Measurements from ENCODE around the gene WWC2.

WWC2 gene

DNA sequence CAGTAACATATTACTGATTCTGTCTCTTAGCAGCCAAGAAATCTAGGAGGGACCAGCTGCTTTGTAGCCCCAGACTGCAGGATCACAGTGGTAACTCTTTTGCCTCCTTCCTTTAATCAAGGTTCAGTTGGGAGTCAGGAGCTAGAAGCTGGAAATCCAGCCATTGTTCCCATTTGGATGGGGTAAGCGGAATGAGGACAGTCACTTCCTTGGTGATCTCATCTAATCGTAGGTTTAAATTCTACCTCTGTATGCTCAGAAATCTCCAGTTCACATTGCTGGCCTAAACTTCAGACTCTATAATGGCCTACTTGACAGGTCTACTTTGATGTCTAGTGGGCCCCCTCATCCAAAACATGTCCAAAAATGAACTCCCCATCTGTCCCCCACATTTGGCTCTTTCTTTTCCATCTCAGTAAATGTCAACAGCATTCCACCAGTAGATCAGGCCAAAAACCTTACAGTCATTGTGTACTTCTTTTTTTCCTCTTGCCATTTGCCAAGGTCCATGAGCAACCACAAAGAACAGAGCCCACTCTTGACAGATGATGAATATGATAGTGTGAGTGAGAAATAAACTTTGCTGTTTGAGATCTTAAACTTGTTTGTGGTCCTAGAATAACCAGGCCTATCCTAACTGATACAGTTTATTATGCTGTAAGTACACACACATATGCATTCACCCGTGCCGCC, 40.1 kb downstream of the WWC2 start:
- Histone ChIP-seq H3K9ac (no peak overlapping the region), H3K36me3 (ENCODE audit: control insufficient read depth, insufficient read depth, low read length) (no peaks in the 10 kb centered on the region)

DNA sequence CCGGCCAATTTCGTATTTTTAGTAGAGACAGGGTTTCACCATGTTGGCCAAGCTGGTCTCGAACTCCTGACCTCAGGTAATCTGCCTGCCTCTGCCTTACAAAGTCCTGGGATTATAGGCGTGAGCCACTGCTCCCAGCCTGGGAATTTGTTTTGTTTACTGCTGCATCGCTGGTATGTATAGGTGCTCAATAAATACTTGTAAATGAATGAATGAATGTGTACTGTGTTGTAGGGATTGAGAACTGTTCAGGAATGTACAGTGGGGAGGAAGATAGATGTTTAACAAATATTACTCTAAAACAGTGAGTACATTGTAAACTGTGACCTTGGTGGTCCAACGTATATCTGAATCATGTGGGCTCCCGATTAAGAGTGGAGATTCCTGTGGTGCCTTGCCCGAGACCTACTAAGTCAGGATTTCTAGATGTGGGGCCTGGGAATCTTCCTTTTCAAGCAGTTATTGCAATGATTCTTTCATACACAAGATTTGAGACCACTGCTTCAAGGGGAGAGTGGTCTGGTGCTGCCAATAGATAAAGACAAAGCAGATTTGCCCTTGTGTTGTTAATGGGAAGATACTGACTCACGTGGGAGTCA, 41.0 kb downstream of the WWC2 start:
- Histone ChIP-seq H2AFZ (no peak overlapping the region), H3K79me2 (peaks cover 3% of the 10 kb centered on the region), H3K4me2 (ENCODE audit: low read length) (no peak overlapping the region), H3K9ac (no peak overlapping the region), H3K9me3 (ENCODE audit: control insufficient read depth, low read length) (no peaks in the 10 kb centered on the region), H3K27ac (no peak overlapping the region), H3K4me3 (ENCODE audit: low read depth, low read length) (no peak overlapping the region), H3K27me3 (ENCODE audit: control insufficient read depth, insufficient read depth, low read length) (no peaks in the 10 kb centered on the region), H3K4me1 (no peaks in the 10 kb centered on the region), H3K36me3 (ENCODE audit: control insufficient read depth, insufficient read depth, low read length) (no peaks in the 10 kb centered on the region)
- TF ChIP-seq, protein P1, sequence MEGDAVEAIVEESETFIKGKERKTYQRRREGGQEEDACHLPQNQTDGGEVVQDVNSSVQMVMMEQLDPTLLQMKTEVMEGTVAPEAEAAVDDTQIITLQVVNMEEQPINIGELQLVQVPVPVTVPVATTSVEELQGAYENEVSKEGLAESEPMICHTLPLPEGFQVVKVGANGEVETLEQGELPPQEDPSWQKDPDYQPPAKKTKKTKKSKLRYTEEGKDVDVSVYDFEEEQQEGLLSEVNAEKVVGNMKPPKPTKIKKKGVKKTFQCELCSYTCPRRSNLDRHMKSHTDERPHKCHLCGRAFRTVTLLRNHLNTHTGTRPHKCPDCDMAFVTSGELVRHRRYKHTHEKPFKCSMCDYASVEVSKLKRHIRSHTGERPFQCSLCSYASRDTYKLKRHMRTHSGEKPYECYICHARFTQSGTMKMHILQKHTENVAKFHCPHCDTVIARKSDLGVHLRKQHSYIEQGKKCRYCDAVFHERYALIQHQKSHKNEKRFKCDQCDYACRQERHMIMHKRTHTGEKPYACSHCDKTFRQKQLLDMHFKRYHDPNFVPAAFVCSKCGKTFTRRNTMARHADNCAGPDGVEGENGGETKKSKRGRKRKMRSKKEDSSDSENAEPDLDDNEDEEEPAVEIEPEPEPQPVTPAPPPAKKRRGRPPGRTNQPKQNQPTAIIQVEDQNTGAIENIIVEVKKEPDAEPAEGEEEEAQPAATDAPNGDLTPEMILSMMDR (IDR thresholded peaks at IDR 0.05): no peak

More for the DNA sequence above, 40.1 kb downstream of the WWC2 start:
- no peak overlapping the region for H3K4me2 ChIP-seq (ENCODE audit: low read length)
- H2AFZ ChIP-seq: no peak overlapping the region
- H3K4me3 ChIP-seq (ENCODE audit: low read depth, low read length): no peak overlapping the region
- no peak overlapping the region for H3K27ac ChIP-seq
- H3K27me3 ChIP-seq (ENCODE audit: control insufficient read depth, insufficient read depth, low read length): no peaks in the 10 kb centered on the region
- H3K9me3 ChIP-seq (ENCODE audit: control insufficient read depth, low read length): no peaks in the 10 kb centered on the region
- TF ChIP-seq, protein P1 (IDR thresholded peaks at IDR 0.05): no peak
- H3K79me2 ChIP-seq: peaks cover 3% of the 10 kb centered on the region
- no peaks in the 10 kb centered on the region for H3K4me1 ChIP-seq

DNA sequence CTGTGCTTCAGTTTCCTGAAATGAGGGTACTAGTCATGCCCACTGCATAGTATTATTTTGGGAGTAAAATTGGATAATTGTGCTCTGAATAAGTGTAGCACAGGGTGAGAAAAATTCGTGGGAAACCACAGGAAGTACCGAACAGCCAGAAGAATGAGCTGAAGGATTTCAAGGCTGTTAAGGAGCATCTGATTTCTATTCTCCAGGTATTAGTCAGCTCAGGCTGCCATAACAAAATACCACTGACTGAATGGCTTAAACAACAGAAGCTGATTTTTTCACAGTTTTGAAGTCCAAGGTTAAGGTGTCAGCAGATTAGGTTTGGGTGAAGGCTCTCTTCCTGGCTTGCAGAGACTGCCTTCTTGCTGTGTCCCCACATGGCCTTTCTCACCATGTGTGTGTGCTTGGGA, 41.9 kb downstream of the WWC2 start:
- no peak overlapping the region for H3K27ac ChIP-seq
- TF ChIP-seq, protein P1 (IDR thresholded peaks at IDR 0.05): no peak
- H3K79me2 ChIP-seq: peaks cover 2% of the 10 kb centered on the region
- no peak overlapping the region for H3K4me2 ChIP-seq (ENCODE audit: low read length)
- H3K9ac ChIP-seq: no peak overlapping the region
- no peaks in the 10 kb centered on the region for H3K36me3 ChIP-seq (ENCODE audit: control insufficient read depth, insufficient read depth, low read length)
- no peaks in the 10 kb centered on the region for H3K4me1 ChIP-seq
- H3K9me3 ChIP-seq (ENCODE audit: control insufficient read depth, low read length): no peaks in the 10 kb centered on the region
- H3K4me3 ChIP-seq (ENCODE audit: low read depth, low read length): no peak overlapping the region
- no peak overlapping the region for H2AFZ ChIP-seq
- H3K27me3 ChIP-seq (ENCODE audit: control insufficient read depth, insufficient read depth, low read length): no peaks in the 10 kb centered on the region

DNA sequence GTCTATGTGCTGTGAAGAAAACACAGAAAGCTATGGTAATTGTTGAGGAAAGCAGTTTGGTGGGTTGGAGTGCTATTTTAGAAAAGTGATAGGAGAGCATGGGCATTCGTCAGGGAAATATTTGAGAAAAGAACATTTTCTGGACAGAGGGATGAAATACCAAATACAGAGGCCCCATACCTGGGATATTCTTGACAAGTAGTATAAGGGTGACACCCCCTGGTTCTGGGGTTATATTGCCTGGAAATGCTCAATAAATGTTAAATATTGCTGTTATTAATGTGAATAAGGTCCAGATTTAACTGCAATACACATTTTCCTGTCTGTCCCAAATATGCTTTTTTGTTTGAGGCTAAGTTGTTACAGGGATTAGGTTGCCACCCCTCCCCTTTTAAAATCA, 42.9 kb downstream of the WWC2 start:
- H3K4me1 ChIP-seq: no peaks in the 10 kb centered on the region
- H3K27me3 ChIP-seq (ENCODE audit: control insufficient read depth, insufficient read depth, low read length): no peaks in the 10 kb centered on the region
- no peak overlapping the region for H3K4me2 ChIP-seq (ENCODE audit: low read length)
- H3K36me3 ChIP-seq (ENCODE audit: control insufficient read depth, insufficient read depth, low read length): no peaks in the 10 kb centered on the region
- no peak overlapping the region for H3K27ac ChIP-seq
- TF ChIP-seq, protein P1 (IDR thresholded peaks at IDR 0.05): no peak
- no peaks in the 10 kb centered on the region for H3K79me2 ChIP-seq
- no peak overlapping the region for H3K9ac ChIP-seq
- no peak overlapping the region for H3K4me3 ChIP-seq (ENCODE audit: low read depth, low read length)
- no peak overlapping the region for H2AFZ ChIP-seq
- H3K9me3 ChIP-seq (ENCODE audit: control insufficient read depth, low read length): no peaks in the 10 kb centered on the region

Data from parathyroid adenoma (tissue), 2 donors.